Myocyte (in vitro differentiated cells): ENCODE results near the gene ZNF454. TPM values are rescaled to one million over a fixed set of nuclear protein-coding genes. Genes with fewer than 3 reads are reported as not detected.

Experiments used
- DNase-seq: peaks from one replicate; pipeline ENCODE4 v3.0.0-alpha.2; 2012; ENCODE audit warnings: low read depth
- total RNA-seq: library from RNA; depleted of rRNA; stranded (reverse); fragments of >200 nt; gene quantifications from 2 replicates; pipeline ENCODE4 v1.2.3, GENCODE V29; 2014

ZNF454 gene
- total RNA-seq, 1 donor from 2014 or later: not detected

DNA sequence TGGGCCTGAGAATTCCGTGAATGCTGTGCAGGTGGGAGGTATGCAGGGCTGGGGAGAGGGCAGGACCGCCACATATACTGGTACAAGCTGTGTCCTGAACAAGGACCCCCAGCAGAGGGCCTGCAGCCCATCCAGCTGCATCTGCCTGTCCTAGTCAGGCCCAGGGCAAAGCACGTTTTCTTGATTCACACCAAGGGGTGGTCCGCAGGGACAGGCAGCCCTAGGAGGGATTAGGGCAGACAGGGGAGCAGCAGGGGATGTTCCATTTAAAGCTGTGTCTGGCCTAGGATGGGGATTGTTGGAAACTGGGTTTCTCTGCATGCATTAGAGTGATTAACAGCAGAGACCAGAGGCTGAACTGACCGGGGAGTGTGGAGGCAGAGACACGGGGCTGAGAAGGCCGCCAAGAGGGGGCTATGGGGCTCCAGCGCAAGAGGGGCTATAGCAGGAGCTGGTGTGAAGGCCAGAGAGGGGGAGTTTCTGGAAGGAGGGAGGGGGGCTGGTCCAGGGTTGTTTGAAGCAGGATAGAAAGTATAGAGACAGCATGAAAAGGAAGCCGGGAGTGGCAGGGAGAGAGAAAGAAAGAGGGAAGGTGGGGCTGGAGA is 51.4 kb downstream of the ZNF454 start:
- no peak for DNase-seq

DNA sequence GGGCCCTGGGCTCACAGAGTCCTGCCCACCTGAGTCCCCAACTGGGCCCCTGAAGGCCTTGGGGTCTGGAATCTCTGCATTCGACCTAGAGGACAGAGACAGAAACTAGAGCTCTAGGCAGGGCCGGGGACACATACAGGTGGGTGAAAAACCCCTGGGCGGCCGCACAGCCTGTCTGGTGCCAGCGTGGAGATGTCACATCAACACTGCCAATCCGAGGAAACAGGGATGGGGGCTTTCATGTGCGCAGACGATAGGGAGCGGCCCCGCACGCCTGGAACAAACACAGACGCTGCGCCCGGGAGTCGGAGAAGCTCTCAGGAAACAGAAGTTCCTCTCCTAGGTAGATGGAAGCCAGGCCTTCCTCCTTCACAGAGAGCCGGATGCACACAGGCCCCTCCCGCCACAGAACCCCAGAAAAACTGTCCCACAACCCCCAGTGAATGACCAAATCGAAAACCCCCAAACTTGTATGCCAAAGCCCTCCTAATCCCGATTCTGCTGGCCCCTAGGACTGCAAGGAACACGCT is 52.3 kb downstream of the ZNF454 start:
- DNase-seq: no peak

DNA sequence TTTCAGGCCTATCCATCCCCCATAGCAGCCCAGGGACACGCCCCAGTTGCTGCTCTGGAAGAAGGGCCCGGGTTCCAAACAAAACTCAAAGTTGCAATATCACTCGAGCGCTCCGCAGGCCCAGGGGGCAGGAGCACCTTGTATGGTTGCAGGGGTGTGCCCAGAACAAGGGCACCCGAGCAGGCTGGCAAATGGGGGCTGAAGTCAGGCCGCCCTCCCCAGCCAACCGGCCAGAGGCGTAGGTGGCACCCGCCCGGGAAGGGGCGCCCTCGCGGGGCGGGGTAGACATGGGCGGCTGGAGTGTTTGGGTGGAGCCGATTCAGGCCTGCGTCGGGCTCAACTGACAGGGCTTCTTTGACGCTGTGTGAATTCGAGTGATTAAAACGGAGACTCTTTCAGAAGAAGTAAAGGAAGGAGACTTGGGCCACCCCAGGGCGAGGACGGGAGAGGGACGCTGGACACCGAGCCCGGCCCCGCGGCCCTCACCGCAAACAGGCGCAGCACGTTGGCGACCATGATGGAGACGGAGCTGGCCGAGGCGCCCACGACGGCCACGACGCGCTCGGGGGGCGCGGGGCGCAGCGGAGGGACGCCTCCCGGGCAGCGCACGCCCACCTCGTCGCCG is 53.1 kb downstream of the ZNF454 start:
- DNase-seq: no peak

DNA sequence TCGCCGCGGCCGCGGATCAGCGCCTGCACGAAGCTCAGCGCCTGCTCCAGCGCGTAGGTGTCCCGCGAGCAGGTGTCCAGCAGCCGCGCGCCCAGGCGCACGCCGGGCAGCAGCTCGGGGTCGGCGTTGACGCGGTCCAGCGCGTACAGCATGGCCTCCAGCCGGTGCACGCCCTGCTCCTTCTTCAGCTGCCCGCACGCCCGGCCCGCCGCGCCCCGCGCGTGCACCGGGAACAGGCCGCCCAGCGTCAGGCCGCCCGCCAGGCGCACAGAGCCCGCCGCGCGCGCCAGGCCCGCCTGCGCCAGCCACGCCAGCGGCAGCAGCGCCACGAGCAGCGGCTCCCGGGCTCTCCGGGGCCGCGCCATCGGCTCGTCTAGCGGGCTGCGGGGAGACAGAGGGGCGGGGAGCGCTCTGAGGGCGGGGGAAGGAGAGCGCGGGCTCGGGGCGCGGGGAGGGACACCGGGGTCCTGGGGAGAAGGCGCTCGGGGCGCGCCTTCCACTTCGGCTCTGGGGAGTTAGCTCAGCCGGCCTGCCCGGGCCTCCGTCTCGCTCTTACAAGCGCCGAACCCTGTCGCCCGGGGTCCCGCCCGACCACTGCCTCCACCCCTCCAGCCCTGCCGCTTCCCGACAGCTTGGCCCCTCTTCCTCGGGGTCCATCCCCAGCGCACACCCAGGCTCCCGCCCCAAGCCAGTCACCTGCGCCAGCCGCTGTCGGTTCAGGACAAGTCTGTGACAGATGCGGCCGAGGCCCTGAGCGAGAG is 53.8 kb downstream of the ZNF454 start, which contains the start of gene GRM6:
GRM6 (minus strand) TSS at position 741 of the 761 bp plus-strand sequence; CDS start at position 365, 376 bp downstream.
- no peak for DNase-seq

DNA sequence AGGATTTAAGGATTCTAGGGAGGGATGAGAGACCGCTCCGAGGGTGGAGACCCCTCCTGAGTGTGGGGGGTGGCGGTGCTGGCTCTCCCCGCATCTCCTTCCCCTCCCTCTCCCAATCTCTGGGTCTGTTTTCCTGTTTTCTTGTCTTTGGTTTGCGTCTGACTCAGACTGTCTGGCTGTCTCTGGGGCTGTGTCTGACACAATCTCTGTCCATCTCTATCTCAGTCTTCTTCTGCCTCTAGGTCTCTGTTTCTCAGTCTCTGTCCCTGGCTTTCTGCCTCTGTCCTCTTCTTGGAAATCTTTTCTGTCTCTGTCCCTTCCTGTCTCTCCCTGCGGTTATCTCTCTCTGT is 54.3 kb downstream of the ZNF454 start:
- no peak for DNase-seq

DNA sequence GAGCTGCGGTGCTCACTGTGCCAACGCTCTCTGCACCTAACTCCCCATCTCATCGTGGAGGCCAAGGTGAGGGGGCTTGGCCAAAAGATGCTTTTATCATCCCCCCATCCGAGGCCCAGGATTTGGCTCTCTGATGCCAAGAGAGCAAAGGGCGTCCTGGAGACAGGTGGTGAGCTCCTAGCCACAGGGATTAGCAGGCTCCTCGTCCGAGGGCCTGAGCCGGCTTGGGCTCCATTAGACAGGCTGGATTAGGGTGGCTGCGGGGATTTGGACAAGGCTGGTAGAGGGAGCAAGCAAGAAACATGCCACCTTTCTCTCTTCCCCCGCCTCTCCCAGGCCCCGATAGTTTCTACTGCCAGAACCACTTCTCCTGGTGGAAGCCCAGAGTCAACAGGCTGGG is 55.2 kb downstream of the ZNF454 start:
- DNase-seq: no peak

DNA sequence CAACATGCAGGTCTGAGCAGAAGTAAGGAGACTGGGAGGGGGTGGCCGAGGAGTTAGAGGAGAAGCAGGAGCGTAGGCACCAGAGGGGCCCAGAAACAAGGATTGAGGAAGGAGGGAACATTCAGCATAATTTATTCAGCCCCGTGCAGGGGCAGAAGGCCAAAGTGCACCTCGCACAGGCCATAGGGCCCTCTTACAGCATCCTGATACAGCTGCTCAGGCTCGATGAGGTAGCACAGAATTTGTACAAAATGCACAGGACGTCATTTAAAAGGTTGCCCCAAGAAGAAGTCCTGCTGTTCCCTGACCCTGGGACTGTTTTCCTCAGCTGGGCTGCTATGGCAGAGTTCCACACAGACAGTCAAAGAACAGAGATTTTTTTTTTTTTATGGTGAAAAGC is 56.2 kb downstream of the ZNF454 start:
- no peak for DNase-seq

DNA sequence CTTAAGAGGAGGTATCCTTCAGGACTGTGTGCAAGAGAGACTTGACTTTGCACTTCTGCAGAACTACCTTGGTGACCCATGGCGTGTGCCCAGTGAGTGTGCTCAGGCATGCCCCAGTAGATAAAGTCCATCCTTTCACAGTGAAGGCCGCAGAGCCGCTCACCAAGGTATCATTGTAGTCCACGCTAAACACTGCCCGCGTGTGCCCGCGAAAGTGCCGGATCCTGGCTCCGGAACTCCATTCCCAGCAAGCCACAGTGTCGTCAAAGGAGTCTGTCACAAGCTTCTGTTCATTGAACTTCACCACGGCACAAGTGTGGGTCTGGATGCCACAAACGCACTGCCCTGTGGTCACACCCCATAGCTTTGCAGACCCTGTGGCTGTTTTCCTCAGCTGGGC is 57.4 kb downstream of the ZNF454 start:
- DNase-seq: no peak

DNA sequence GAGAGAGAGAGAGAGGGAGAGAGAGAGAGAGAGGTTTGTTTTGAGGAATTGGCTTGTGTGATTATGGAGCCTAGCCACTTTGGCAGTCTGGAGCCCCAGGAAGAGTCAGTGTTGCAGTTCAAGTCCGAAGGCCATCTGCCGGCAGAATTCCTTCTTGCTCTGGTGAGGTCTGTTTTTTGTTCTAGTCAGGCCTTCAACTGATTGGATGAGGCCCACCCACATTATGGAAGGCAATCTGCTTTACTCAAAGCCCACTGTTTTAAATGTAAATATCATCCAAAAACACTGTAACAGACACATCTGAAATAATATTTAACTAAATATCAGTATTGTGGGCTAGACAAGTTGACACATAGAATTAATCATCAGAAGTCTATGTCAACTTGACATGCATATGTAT is 65.6 kb downstream of the ZNF454 start:
- DNase-seq: no peak

DNA sequence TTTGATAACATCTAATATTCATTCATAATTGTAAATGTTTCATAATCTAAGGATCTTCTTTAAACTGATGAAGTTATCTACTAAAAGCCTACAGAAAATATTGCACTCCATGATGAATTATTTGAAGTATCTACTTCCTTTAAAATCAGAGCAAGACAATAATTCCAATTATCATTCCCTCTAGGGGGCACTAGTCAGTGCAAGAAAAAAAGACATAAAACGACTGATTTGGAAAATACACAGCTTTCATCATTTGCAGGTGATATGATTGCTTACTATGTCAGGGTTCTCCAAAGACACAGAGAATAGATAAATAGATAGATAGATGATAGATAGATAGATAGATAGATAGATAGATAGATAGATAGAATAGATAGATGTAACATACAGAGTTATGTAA is 67.7 kb downstream of the ZNF454 start:
- no peak for DNase-seq

Other genes with a start within 250 kb of the ZNF454 start
- 12.6 and 14.3 TPM in 2 replicates for gene ZNF354A, start 210.5 kb upstream of the ZNF454 start, total RNA-seq
- 12.2 and 16.8 TPM in 2 replicates for gene ZNF354B, start 81.2 kb upstream of the ZNF454 start, total RNA-seq
- 1.2 and 4.0 TPM in 2 replicates for gene ZFP2, start 45.3 kb upstream of the ZNF454 start, total RNA-seq
- not detected in 2 replicates for gene GRM6, start 54.1 kb downstream of the ZNF454 start, total RNA-seq
- gene ZNF879, start 82.6 kb downstream of the ZNF454 start, total RNA-seq: 4.8 and 9.1 TPM in 2 replicates
- gene ZNF354C, start 119.2 kb downstream of the ZNF454 start, total RNA-seq: 3.0 and 3.4 TPM in 2 replicates